Activated CD8-positive, alpha-beta memory T cell treated with anti-CD3 and anti-CD28 coated beads, Interleukin-2, amount 50 U/mL, for 24 hours (primary cell): Measurements from ENCODE around the gene DNAAF9.

ENCODE experiments used
- DNase-seq: peaks from one replicate; pipeline ENCODE4 v3.0.0-alpha.2; 2020; ENCODE audit errors: extremely low read depth

DNAAF9 gene

DNA sequence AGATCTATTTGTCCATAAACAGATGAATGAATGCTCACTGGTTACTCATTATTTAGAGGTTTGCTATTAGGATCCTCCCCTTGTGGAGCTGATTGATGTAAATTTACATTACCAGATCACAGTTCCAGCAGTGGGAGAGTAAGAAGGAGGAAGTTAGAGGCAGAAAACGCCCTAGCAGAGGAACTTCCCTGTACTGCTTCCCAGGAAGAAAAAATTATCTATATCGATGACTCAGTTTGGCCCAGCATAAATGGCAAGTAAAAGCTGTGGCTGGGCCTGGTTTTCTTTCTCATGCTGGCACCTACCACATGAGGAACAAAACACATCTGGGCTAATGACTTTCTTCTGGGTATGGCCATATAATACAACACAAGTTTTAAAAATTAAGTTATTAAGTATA lies 35.7 kb downstream of the DNAAF9 start:
- no peak for DNase-seq

DNA sequence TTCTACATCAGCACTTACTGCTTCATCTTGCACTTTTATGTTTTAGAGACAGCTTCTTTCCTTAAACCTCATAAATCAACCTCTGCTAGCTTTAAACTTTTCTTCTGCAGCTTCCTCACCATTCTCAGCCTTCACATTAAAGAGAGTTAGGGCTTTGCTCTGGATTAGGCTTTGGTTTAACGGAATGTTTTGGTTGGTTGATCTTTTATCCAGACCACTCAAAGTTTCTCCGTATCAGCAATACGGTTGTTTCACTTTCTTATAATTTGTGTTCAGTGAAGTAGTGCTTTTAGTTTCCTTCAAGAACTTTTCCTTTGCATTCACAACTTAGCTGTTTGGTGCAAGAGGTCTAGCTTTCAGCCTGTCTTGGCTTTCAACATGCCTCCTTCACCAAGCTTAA lies 40.4 kb downstream of the DNAAF9 start:
- no peak for DNase-seq

DNA sequence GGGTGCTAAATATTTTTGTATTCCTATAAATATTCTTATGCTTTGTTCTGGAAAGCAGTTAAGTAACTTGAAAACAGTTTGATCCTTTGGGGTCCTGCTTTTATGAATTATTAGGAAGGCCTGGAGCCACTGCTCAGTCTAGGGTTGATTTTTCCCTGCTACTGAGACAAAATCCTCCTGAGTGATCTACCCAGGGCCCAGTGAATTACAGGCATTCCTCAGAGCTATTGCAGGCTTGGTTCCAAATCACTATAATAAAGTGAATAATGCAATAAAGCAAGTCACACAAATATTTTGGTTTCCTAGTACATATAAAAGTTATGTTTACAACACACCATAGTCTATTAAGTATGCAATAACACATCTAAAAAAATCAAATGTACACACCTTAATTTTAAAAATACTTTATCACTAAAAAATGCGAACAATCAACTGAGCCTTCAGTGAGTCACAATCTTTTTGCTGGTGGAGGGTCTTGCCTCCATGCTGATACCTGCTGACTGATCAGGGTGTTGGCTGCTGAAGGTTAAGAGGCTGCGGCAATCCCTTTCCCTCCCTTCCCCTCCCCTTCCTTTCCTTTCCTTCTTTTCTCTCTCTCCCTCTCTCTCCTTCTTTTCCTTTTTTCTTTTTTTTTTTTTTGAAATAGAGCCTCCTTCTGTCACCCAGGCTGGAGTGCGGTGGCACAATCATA lies 43.0 kb downstream of the DNAAF9 start:
- no peak for DNase-seq

DNA sequence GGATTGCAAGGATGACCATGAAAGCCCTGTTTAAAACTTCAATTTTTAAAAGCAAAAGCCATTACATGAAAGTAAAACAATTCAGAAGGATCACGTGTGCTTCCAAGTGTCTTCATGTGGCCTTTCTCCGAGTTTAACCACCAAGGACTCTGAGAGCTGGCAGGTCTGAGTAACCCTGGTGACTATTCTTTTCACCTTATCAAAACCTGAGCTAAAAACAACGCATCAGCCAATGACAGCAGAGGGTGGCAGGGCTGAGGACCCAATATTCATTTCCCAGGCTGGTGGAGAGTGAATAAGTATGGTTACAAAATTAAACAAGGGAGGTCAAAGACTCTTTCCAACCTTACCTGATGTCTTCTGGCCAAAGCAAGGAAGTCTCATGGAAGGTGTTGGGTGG lies 46.7 kb downstream of the DNAAF9 start:
- no peak for DNase-seq

DNA sequence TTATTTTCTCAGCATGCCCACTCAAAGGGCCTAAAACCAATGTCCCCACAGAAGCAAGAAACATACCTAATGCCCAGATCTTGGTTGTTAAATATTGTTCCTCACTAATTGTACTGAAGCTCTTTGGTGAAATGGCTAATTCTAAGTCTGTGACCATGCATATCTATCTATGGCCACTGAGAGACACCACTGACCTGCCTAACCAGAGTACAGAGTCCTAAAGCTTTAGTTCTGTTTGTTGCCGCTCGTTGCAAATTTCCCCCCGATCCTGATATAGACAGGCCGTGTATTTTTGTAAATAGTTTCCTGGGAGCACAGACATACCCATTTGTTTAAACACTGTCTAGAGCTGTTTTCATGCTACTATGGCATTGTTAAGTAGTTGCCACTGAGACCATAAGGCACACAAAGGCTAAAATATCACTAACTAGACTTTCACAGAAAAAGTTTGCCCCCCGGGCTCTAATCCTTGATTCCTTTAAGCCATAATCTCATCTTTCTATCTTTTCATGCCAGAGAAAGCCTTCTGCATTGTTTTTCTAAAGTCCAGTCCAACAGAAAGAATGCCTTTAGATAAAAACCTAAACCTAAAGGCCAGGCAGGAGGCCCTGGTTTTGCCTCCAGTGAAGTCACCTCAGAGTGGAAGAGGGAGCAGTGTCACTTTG lies 48.7 kb downstream of the DNAAF9 start:
- DNase-seq = no peak
